GM10266 (cell line): ENCODE results near the gene SCAP.

ENCODE experiments used
- DNase-seq: peaks from one replicate; pipeline ENCODE4 v3.0.0; 2012; ENCODE audit errors: extremely low spot score
- TF ChIP-seq, protein P1 (sequence below): IDR thresholded peaks from 2 replicates; pipeline ENCODE4 v1.5.1; 2012; ENCODE audit warnings: mild to moderate bottlenecking, low read depth; ENCODE audit not compliant: control insufficient read depth, insufficient read depth; ENCODE audit errors: missing control alignments

Gene SCAP

DNA sequence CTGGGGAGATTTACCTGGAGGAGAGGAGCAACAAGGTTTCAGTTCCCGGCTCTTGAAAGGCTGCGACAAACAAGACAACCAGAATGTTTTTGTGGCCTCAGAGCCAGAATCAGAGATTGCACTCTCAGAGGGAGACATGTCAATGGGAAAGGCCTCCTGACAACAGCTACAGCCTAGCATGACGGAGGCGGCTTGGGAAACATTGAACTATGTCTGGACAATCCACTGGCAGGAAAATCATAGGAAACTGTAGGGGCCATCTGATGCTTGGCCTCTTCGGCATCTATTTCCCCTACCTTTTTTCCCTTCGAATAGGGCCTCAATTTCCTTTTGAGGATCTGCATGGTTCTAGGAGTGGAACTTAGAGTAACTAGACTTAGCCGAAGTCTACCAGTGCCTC, 108.1 kb downstream of the SCAP start:
- TF ChIP-seq, protein P1, sequence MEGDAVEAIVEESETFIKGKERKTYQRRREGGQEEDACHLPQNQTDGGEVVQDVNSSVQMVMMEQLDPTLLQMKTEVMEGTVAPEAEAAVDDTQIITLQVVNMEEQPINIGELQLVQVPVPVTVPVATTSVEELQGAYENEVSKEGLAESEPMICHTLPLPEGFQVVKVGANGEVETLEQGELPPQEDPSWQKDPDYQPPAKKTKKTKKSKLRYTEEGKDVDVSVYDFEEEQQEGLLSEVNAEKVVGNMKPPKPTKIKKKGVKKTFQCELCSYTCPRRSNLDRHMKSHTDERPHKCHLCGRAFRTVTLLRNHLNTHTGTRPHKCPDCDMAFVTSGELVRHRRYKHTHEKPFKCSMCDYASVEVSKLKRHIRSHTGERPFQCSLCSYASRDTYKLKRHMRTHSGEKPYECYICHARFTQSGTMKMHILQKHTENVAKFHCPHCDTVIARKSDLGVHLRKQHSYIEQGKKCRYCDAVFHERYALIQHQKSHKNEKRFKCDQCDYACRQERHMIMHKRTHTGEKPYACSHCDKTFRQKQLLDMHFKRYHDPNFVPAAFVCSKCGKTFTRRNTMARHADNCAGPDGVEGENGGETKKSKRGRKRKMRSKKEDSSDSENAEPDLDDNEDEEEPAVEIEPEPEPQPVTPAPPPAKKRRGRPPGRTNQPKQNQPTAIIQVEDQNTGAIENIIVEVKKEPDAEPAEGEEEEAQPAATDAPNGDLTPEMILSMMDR: no peak
- DNase-seq: no peak

DNA sequence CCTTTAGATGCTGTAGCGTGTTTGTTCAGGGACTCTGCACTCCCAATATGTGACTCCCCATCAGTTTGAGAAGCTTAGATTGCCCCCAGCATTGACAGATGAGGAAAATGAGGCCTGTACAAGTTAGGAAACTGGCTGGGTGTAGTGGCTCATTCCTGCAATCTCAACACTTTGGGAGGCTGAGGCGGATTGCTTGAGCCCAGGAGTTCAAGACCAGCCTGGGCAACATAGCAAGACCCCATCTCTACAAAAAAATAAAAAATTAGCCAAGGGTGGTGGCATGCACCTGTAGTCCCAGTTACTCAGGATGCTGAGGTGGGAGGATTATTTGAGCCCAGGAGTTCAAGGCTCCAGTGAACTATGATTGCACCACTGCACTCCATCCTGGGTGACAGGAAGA, 108.9 kb downstream of the SCAP start:
- no peak for DNase-seq
- TF ChIP-seq, protein P1: no peak

DNA sequence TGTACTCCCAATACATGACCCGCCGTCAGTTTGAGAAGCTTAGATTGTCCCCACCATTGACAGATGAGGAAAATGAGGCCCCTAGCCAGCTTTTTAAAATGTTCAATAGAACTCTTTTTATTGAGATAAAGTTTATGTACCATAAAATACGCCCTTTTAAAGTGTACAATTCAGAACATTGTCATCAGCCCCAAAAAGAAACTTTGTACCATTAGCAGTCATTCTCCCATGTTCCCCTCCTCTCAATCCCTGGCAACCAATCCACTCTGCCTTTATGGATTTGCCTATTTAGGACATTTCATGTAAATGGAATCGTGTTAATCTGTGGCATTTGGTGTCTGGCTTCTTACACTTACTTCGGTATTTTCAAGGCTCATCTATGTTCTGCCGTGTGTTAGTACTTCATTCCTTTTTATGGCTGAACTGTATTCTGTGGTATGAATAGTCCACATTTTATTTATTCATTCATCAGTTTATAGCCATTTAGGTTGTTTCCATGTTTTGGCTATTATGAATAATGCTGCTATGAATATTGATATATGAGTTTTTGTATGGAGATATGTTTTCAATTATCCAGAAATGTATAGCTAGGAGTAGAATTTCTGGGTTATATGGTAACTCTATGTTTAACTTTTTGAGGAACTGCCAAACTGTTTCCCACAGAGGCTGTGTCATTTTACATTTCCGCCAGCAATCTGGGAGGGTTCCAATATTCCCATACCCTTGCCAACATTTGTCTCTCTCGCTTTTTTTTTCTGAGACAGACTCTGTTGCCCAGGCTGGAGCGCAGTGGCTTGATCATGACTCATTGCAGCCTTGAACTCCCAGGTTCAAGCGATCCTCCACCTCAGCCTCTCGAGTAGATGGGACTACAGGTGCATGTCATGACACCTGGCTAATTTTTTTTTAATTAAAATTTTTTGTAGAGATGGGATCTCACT, 110.3 kb downstream of the SCAP start:
- TF ChIP-seq, protein P1: no peak
- no peak for DNase-seq
